Activated naive CD4-positive, alpha-beta T cell treated with anti-CD3 and anti-CD28 coated beads, Interleukin-2, amount 10 ng/mL, durations not matched to agents 7 days and 5 days (primary cell): ENCODE data around the gene OR7E24.
"Not testable (repeated sequence)": the region's sequence is repeated elsewhere in the genome, so short reads cannot be mapped to it uniquely, and the experiment has no call there.

Experiments
- CTCF ChIA-PET: fragments of 350-600 bp; sonication (Branson Sonifier 250); formaldehyde crosslinking; loops from one replicate; lab custom pipeline; 2021; ENCODE audit warnings: antibody characterized with exemption; lab: Charles Lee
- DNase-seq: peaks from one replicate; pipeline ENCODE4 v3.0.0-alpha.2; 2020
- H3K27ac Mint-ChIP-seq: one replicate; pipeline ENCODE4 v1.8.0; 2021; ENCODE audit warnings: mild to moderate bottlenecking, moderate library complexity, mixed read lengths
- H3K27me3 Mint-ChIP-seq: one replicate; pipeline ENCODE4 v1.8.0; 2021; ENCODE audit warnings: mild to moderate bottlenecking, mixed read lengths
- H3K36me3 Mint-ChIP-seq: one replicate; pipeline ENCODE4 v1.8.0; 2021; ENCODE audit warnings: mixed read lengths
- H3K4me1 Mint-ChIP-seq: one replicate; pipeline ENCODE4 v1.8.0; 2021; ENCODE audit warnings: mixed read lengths
- H3K4me3 Mint-ChIP-seq: one replicate; pipeline ENCODE4 v1.8.0; 2021; ENCODE audit warnings: mild to moderate bottlenecking, moderate library complexity, mixed read lengths
- H3K9me3 Mint-ChIP-seq: one replicate; pipeline ENCODE4 v1.8.0; 2021; ENCODE audit warnings: mixed read lengths

OR7E24 gene

DNA sequence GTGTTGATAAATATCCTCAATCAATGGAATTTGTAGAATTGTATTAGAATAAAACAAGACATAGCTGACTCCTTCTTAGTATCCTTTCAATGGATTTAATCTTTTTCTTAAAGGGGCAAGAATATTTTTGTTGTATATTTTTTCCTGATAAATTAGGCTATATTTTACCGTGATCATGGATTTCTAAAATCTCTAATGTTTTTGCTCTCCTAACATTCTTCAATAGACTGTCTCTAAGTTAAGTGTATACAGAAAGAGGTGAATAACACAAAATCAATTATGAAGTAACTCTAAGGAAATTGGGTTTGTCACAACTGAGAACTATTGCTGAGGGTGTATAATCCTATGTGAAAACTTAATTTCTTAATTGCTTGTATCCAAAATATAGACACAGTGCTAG is at the start of gene OR7E24:
Gene OR7E24, plus strand, starts transcription at position 301 of the 400 bp plus-strand sequence. CDS start 114 bp downstream, outside the sequence.
- Mint-ChIP-seq H3K9me3 (peaks cover 26% of the 10 kb centered on the region), H3K27ac (no peak within 1 kb of the TSS), H3K36me3 (no peaks in the 10 kb centered on the region), H3K27me3 (no peaks in the 10 kb centered on the region), H3K4me1 (no peaks in the 10 kb centered on the region), H3K4me3 (no peak within 1 kb of the TSS)
- CTCF ChIA-PET = no interaction called here
- DNase-seq = no peak

DNA sequence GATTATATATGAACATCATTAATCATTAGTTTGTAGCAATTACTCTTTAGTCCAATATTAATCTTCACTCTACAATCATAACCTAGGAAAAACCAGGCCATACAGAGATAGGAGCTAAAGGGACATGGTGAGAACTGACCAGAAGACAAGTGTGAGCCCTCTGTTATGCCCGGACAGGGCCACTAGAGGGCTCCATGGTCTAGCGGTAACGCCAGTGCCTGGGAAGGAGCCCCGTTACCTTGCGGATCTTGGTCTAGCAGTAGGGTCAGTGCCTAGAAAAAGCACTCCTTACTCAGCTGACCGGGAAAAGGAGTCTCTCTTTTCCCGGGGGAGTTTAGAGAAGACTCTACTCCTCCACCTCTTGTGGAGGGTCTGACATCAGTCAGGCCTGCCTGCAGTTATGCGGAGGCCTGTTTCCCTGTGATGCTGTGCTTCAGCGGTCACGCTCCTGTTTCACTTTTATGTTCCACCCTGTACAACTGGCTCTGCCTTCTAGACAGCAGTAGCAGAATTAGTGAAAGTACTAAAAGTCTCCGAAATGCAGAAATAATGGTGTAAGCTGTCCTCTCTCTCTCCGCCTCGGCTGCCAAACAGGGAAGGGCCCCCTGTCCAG is 45.1 kb upstream of the OR7E24 start:
- H3K4me3 Mint-ChIP-seq = no peak overlapping the region
- CTCF ChIA-PET = interaction anchor here (0.6 to 2.1 kb wide), 3 partner anchors 13 to 593 kb away, joined by 3 to 9 read pairs (median 7); no protein-coding TSS in a partner anchor
- no peaks in the 10 kb centered on the region for H3K36me3 Mint-ChIP-seq
- H3K27ac Mint-ChIP-seq = no peak overlapping the region
- H3K27me3 Mint-ChIP-seq = no peaks in the 10 kb centered on the region
- peak; percentile 73 for DNase-seq
- no peaks in the 10 kb centered on the region for H3K9me3 Mint-ChIP-seq
- H3K4me1 Mint-ChIP-seq = peaks cover 2% of the 10 kb centered on the region

DNA sequence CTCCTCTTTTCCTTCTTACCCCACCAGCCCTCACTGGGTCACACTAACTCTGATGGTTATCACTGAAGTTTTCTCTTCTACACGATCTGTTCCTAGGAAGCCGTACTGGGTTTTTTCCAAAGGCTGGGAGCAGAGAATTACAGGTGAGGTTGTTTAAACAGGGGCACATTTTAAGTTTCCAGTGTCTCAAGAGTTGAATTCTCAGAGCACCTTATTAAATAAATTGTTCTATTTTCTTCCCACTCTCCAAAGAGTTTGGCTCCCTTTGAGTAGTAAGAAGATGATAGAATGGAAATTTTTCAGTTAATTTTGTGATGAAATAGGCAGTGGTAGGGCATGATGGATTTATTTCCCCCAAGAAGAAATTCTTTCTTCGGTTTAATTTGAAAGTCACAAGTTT is 31.2 kb upstream of the OR7E24 start, which contains the start of gene OR7D4:
Gene OR7D4, minus strand, starts transcription at position 101 of the 400 bp plus-strand sequence. CDS start 4,752 bp downstream, outside the sequence.
- no peaks in the 10 kb centered on the region for H3K4me1 Mint-ChIP-seq
- H3K27me3 Mint-ChIP-seq = no peaks in the 10 kb centered on the region
- H3K4me3 Mint-ChIP-seq = no peak within 1 kb of the TSS
- CTCF ChIA-PET = no interaction called here
- no peaks in the 10 kb centered on the region for H3K36me3 Mint-ChIP-seq
- peaks cover 16% of the 10 kb centered on the region for H3K9me3 Mint-ChIP-seq
- no peak within 1 kb of the TSS for H3K27ac Mint-ChIP-seq
- no peak for DNase-seq

DNA sequence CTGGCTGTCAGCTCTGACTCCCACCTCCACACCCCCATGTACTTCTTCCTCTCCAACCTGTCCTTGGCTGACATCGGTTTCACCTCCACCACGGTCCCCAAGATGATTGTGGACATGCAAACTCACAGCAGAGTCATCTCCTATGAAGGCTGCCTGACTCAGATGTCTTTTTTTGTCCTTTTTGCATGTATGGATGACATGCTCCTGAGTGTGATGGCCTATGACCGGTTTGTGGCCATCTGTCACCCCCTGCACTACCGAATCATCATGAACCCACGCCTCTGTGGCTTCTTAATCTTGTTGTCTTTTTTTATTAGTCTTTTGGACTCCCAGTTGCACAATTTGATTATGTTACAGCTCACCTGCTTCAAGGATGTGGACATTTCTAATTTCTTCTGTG is 506 bp downstream of the OR7E24 start:
- no peaks in the 10 kb centered on the region for H3K27me3 Mint-ChIP-seq
- peaks cover 29% of the 10 kb centered on the region for H3K9me3 Mint-ChIP-seq
- CTCF ChIA-PET = no interaction called here
- no peaks in the 10 kb centered on the region for H3K36me3 Mint-ChIP-seq
- H3K4me3 Mint-ChIP-seq = no peak overlapping the region
- no peaks in the 10 kb centered on the region for H3K4me1 Mint-ChIP-seq
- no peak for DNase-seq
- no peak overlapping the region for H3K27ac Mint-ChIP-seq

DNA sequence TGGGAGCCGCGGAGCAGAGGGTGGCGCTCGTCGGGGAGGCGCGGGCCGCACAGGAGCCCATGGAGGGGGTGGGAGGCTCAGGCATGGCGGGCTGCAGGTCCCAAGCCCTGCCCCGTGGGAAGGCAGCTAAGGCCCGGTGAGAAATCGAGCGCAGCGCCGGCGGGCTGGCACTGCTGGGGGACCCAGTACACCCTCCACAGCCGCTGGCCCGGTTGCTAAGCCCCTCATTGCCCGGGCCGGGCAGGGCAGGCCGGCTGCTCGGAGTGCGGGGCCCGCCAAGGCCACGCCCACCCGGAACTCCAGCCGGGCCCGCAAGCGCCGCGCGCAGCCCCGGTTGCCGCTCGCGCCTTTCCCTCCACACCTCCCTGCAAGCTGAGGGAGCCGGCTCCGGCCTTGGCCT is 32.8 kb downstream of the OR7E24 start:
- H3K9me3 Mint-ChIP-seq = peaks cover 51% of the 10 kb centered on the region
- H3K36me3 Mint-ChIP-seq, H3K27me3 Mint-ChIP-seq, DNase-seq, H3K4me3 Mint-ChIP-seq, H3K27ac Mint-ChIP-seq, CTCF ChIA-PET, H3K4me1 Mint-ChIP-seq: not testable (repeated sequence)

DNA sequence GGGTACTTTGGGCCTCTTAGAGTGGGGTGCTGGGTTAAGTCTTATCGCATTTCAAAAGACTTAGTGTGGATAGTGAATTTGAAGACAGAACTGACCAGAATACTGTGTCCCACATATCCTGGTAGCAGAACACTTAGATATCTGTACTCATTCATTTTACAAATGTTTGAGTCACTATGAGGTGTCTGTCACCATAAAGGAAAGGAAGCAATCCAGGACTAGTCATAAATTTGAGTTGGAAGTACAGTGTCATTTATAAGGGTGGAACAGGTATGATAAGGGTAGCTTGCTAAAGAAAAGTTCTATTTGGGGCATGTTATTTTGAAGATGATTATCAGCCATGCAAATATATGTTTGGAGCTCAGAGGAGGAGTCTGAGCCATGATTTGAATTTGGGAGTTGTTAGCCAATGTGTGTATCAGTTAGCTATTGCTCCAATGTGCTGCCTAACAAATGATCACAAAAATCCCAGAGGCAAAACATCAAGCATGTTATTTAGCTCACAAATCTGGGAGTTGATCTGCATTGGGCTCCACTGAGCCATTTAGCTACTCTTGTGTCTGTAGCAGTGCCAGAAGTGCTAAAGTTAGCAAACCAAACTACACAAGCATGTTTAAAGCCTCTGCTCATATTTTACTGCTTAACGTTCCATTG is 38.6 kb downstream of the OR7E24 start:
- Mint-ChIP-seq H3K27ac (no peak overlapping the region), H3K4me1 (no peaks in the 10 kb centered on the region), H3K9me3 (peaks cover 45% of the 10 kb centered on the region), H3K36me3 (peaks cover 27% of the 10 kb centered on the region), H3K27me3 (no peaks in the 10 kb centered on the region), H3K4me3 (no peak overlapping the region)
- DNase-seq = no peak
- CTCF ChIA-PET = no interaction called here

DNA sequence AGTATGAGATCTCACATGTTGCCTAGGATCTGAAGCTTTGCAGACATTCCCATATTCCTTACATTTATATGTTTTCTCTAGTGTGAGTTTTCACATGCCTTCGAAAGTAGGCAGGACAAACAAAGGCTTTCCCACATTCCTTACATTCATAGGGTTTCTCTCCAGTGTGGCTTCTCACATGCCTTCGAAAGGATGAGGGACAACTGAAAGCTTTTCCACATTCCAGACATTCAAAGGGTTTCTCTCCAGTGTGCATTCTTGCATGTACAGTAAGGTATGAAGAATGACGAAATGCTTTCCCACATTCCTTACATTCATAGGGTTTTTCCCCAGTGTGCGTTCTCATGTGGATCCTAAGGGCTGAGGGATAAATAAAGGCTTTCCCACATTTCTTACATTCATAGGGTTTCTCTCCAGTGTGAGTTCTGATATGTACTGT is 44.7 kb downstream of the OR7E24 start:
- H3K4me1 Mint-ChIP-seq = no peaks in the 10 kb centered on the region

DNA sequence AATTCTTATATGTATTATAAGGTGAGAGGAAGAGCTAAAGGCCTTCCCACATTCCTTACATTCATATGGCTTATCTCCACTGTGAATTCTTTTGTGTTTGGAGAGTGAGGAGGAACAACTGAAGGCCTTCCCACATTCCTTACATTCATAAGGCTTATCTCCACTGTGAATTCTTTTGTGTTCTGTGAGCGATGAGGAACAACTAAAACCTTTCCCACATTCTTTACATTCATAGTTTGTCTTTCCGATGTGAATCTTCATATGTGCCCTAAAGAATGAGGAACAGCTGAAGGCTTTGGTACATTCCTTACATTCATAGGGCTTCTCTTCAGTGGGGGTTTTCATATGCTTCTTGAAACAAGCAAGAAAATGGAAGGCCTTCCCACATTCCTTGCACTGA is 45.6 kb downstream of the OR7E24 start:
- Mint-ChIP-seq H3K27me3 (no peaks in the 10 kb centered on the region), H3K27ac (no peak overlapping the region), H3K4me1 (no peaks in the 10 kb centered on the region), H3K36me3 (peaks cover 80% of the 10 kb centered on the region), H3K4me3 (no peak overlapping the region), H3K9me3 (peaks cover 67% of the 10 kb centered on the region)
- CTCF ChIA-PET = no interaction called here
- DNase-seq = no peak

More for the DNA sequence above, 44.7 kb downstream of the OR7E24 start:
- no peak overlapping the region for H3K4me3 Mint-ChIP-seq
- peaks cover 62% of the 10 kb centered on the region for H3K9me3 Mint-ChIP-seq
- H3K27me3 Mint-ChIP-seq = no peaks in the 10 kb centered on the region
- CTCF ChIA-PET = no interaction called here
- H3K27ac Mint-ChIP-seq = no peak overlapping the region
- peaks cover 72% of the 10 kb centered on the region for H3K36me3 Mint-ChIP-seq
- DNase-seq = no peak
